ENCODE results near the gene ZBTB32. TPM values are rescaled to one million over a fixed set of nuclear protein-coding genes. Genes with fewer than 3 reads are reported as not detected.

Gene ZBTB32
- total RNA-seq, 2 experiments from 2014 or later = 174 to 181 TPM

GRCh38 chr19:35759697-35760096 is 55.3 kb downstream of the ZBTB32 start:
- peak overlapping the region; percentile 90 for H3K4me3 Mint-ChIP-seq
- DNase-seq = no peak
- intact Hi-C loops (cut with micrococcal nuclease) = no loop called here
- CTCF ChIA-PET = no interaction called here
- peaks cover 8% of the 10 kb centered on the region for H3K27me3 Mint-ChIP-seq (ENCODE audit: low read depth)
- no peaks in the 10 kb centered on the region for H3K9me3 Mint-ChIP-seq
- H3K4me1 Mint-ChIP-seq (ENCODE audit: low read depth) = peaks cover 20% of the 10 kb centered on the region
- H3K36me3 Mint-ChIP-seq (ENCODE audit: low read depth) = peaks cover 21% of the 10 kb centered on the region
- H3K27ac Mint-ChIP-seq = no peak overlapping the region

GRCh38 chr19:35760711-35761349 is 56.5 kb downstream of the ZBTB32 start:
- Mint-ChIP-seq H3K4me3 (no peak overlapping the region), H3K27ac (no peak overlapping the region), H3K9me3 (no peaks in the 10 kb centered on the region), H3K27me3 (ENCODE audit: low read depth) (peaks cover 8% of the 10 kb centered on the region), H3K36me3 (ENCODE audit: low read depth) (peaks cover 23% of the 10 kb centered on the region), H3K4me1 (ENCODE audit: low read depth) (peaks cover 19% of the 10 kb centered on the region)
- intact Hi-C loops (cut with micrococcal nuclease) = no loop called here
- CTCF ChIA-PET = no interaction called here
- DNase-seq = no peak

- Mint-ChIP-seq H3K9me3 (no peaks in the 10 kb centered on the region), H3K36me3 (ENCODE audit: low read depth) (peaks cover 28% of the 10 kb centered on the region), H3K27ac (no peak overlapping the region), H3K27me3 (ENCODE audit: low read depth) (no peaks in the 10 kb centered on the region), H3K4me1 (ENCODE audit: low read depth) (peaks cover 1% of the 10 kb centered on the region), H3K4me3 (no peak overlapping the region)
- CTCF ChIA-PET = interaction anchor here (1.0 kb wide), 1 partner anchor 55 kb away, joined by 4 read pairs; no protein-coding TSS in a partner anchor
- intact Hi-C loops (cut with micrococcal nuclease) = no loop called here
- no peak for DNase-seq
These were observed 60.3 kb downstream of the ZBTB32 start for GRCh38 chr19:35764432-35765315.

Other genes with a start within 250 kb of the ZBTB32 start
- gene KRTDAP, start 214.1 kb upstream of the ZBTB32 start, total RNA-seq = not detected
- 1 to 10 TPM in 1 of 2 experiments, under 1 TPM in 1; 0.86 to 1.7 TPM for gene DMKN, start 190.9 kb upstream of the ZBTB32 start, total RNA-seq
- not detected for gene SBSN, start 176.2 kb upstream of the ZBTB32 start, total RNA-seq
- not detected for gene GAPDHS, start 171.1 kb upstream of the ZBTB32 start, total RNA-seq
- 10 to 100 TPM; 63.1 to 63.4 TPM for gene TMEM147, start 158.9 kb upstream of the ZBTB32 start, total RNA-seq
- gene ATP4A, start 140.9 kb upstream of the ZBTB32 start, total RNA-seq = not detected
- not detected for gene PMIS2, start 118.4 kb upstream of the ZBTB32 start, total RNA-seq
- gene HAUS5, start 91.8 kb upstream of the ZBTB32 start, total RNA-seq = 10 to 100 TPM; 40.4 to 42.5 TPM
- gene RBM42, start 75.5 kb upstream of the ZBTB32 start, total RNA-seq = 10 to 100 TPM; 64.2 to 66.2 TPM
- gene ETV2, start 62.8 kb upstream of the ZBTB32 start, total RNA-seq = under 1 TPM; 0.52 to 0.84 TPM
- 100 to 1,000 TPM; 499 to 512 TPM for gene COX6B1, start 56.2 kb upstream of the ZBTB32 start, total RNA-seq
- under 1 TPM in 1 of 2 experiments, not detected in 1; 0.21 TPM for gene UPK1A, start 38.0 kb upstream of the ZBTB32 start, total RNA-seq
- gene KMT2B, start 13.4 kb downstream of the ZBTB32 start, total RNA-seq = 10 to 100 TPM; 62.0 to 65.8 TPM
- 10 to 100 TPM; 51.0 to 52.8 TPM for gene IGFLR1, start 37.9 kb downstream of the ZBTB32 start, total RNA-seq
- gene U2AF1L4, start 40.9 kb downstream of the ZBTB32 start, total RNA-seq = 10 to 100 TPM; 41.8 to 44.2 TPM
- 10 to 100 TPM; 32.4 to 37.7 TPM for gene PSENEN, start 41.1 kb downstream of the ZBTB32 start, total RNA-seq
- gene LIN37, start 44.0 kb downstream of the ZBTB32 start, total RNA-seq = 1 to 10 TPM; 5.7 to 9.7 TPM
- under 1 TPM; 0.40 to 0.55 TPM for gene HSPB6, start 52.5 kb downstream of the ZBTB32 start, total RNA-seq
- 10 to 100 TPM; 45.3 to 47.4 TPM for gene PROSER3, start 53.6 kb downstream of the ZBTB32 start, total RNA-seq
- 10 to 100 TPM; 49.5 to 61.6 TPM for gene ARHGAP33, start 71.0 kb downstream of the ZBTB32 start, total RNA-seq
- not detected for gene PRODH2, start 108.3 kb downstream of the ZBTB32 start, total RNA-seq
- gene NPHS1, start 147.9 kb downstream of the ZBTB32 start, total RNA-seq = under 1 TPM in 1 of 2 experiments, not detected in 1; 0.05 TPM
- 1 to 10 TPM; 1.0 to 1.1 TPM for gene KIRREL2, start 152.4 kb downstream of the ZBTB32 start, total RNA-seq
- gene APLP1, start 164.0 kb downstream of the ZBTB32 start, total RNA-seq = 1 to 10 TPM in 1 of 2 experiments, under 1 TPM in 1; 0.79 to 1.2 TPM
- 10 to 100 TPM; 56.2 to 56.4 TPM for gene NFKBID, start 196.0 kb downstream of the ZBTB32 start, total RNA-seq
- 10 to 100 TPM; 11.7 to 14.5 TPM for gene HCST, start 198.0 kb downstream of the ZBTB32 start, total RNA-seq
- not detected for gene TYROBP, start 203.7 kb downstream of the ZBTB32 start, total RNA-seq
- gene LRFN3, start 231.8 kb downstream of the ZBTB32 start, total RNA-seq = 1 to 10 TPM; 4.0 TPM

Measured in activated naive CD4-positive, alpha-beta T cell treated with anti-CD3 and anti-CD28 coated beads for 36 hours (primary cell).